ENCODE data around the gene HKDC1. TPM values are rescaled to one million over a fixed set of nuclear protein-coding genes. Genes with fewer than 3 reads are reported as not detected.

The HKDC1 gene
- polyA plus RNA-seq, 1 of the 3 experiments (the other 2 are of a cell fraction) = 0.10 TPM

DNA sequence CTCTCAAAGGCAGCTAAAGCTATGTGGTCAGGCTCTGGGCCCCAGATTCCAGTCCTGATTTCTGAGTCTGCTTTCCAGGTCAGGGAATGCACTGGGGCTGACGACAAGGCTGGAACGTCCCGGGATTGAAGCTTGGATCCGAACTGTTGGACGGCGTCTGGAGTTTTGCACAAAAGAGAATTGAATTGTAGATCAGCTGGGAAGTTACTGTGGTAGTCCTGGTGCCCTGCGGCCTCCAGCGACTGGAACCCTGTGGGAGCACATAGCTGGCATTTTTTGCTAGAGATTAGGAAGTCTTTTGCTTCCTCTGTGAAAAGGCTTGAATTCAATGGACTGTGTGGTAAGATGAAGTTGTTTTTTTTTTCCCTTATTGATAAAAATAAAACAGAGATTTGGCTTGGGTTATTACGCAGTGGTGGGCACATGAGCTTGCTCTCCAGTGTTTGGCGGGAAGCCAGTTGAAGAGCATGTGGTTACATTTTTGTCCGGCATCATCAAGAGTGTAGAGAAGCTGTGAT, 58.4 kb downstream of the HKDC1 start, which contains the start of gene HK1:
Gene HK1 (plus strand): TSS at position 51 of the 518 bp plus-strand sequence.
- ChIA-PET CTCF (no interaction called here), POLR2A (no interaction called here)
- Histone ChIP-seq H3K9ac (no peak within 1 kb of the TSS), H3K27ac (ENCODE audit: low read depth in 2 of 2, low read length in 1 of 2) (no peak within 1 kb of the TSS), H3K9me3 (no peaks in the 10 kb centered on the region), H3K9me2 (no peaks in the 10 kb centered on the region), H2AFZ (ENCODE audit: low read depth) (no peak within 1 kb of the TSS), H3K79me2 (ENCODE audit: insufficient read depth) (no peaks in the 10 kb centered on the region), H3K4me3 (ENCODE audit: low read depth in 2 of 2, low read length in 1 of 2) (no peak within 1 kb of the TSS), H3K4me2 (no peak within 1 kb of the TSS), H3K27me3 (ENCODE audit: insufficient read depth) (no peaks in the 10 kb centered on the region), H3K36me3 (replicated peaks in 1 of 2; ENCODE audit: control insufficient read depth in 1 of 2, insufficient read depth in 2 of 2, low read length in 1 of 2) (no peaks in the 10 kb centered on the region), H3F3A (replicated peaks; ENCODE audit: insufficient read depth) (no peaks in the 10 kb centered on the region), H4K20me1 (ENCODE audit: insufficient read depth) (no peaks in the 10 kb centered on the region), H3K4me1 (ENCODE audit: control insufficient read depth in 1 of 2, insufficient read depth in 2 of 2, low read depth in 1 of 2, low read length in 1 of 2) (no peaks in the 10 kb centered on the region)
- 81% methylated on average over 11 of the region's 11 CpGs for WGBS (ENCODE audit: low lambda C conversion rate)
- DNase-seq = no peak
- TF ChIP-seq GATA2 (CRISPR knock-in tag; IDR thresholded peaks at IDR 0.05) (no peak), NRF1 (IDR thresholded peaks at IDR 0.05; ENCODE audit: low read depth, low read length) (no peak), EZH2phosphoT487 (IDR thresholded peaks at IDR 0.05; ENCODE audit: borderline replicate concordance, low read depth) (no peak), MAX (IDR thresholded peaks at IDR 0.05; ENCODE audit: low read depth) (no peak), SMC3 (IDR thresholded peaks at IDR 0.05; ENCODE audit: low read depth, low read length) (no peak), FOXJ3 (CRISPR knock-in tag; IDR thresholded peaks at IDR 0.05) (no peak), RXRA (IDR thresholded peaks at IDR 0.05; ENCODE audit: borderline replicate concordance, low read depth) (no peak), EP300 (IDR thresholded peaks at IDR 0.05; ENCODE audit: borderline replicate concordance in 1 of 2, low read depth in 1 of 2, low read length in 1 of 2) (no peak), MEF2A (IDR thresholded peaks at IDR 0.05; ENCODE audit: borderline replicate concordance, low read depth) (no peak), ZBTB33 (IDR thresholded peaks at IDR 0.05; ENCODE audit: borderline replicate concordance, low read depth) (no peak)
- TF ChIP-seq, protein P1, sequence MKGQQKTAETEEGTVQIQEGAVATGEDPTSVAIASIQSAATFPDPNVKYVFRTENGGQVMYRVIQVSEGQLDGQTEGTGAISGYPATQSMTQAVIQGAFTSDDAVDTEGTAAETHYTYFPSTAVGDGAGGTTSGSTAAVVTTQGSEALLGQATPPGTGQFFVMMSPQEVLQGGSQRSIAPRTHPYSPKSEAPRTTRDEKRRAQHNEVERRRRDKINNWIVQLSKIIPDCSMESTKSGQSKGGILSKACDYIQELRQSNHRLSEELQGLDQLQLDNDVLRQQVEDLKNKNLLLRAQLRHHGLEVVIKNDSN (IDR thresholded peaks at IDR 0.05; ENCODE audit: borderline replicate concordance, low read depth) = no peak
- TF ChIP-seq, protein P2, sequence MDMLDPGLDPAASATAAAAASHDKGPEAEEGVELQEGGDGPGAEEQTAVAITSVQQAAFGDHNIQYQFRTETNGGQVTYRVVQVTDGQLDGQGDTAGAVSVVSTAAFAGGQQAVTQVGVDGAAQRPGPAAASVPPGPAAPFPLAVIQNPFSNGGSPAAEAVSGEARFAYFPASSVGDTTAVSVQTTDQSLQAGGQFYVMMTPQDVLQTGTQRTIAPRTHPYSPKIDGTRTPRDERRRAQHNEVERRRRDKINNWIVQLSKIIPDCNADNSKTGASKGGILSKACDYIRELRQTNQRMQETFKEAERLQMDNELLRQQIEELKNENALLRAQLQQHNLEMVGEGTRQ (IDR thresholded peaks at IDR 0.05; ENCODE audit: borderline replicate concordance, low read depth, low read length) = no peak

- Histone ChIP-seq H3K79me2 (ENCODE audit: insufficient read depth) (no peaks in the 10 kb centered on the region), H3K4me1 (ENCODE audit: control insufficient read depth in 1 of 2, insufficient read depth in 2 of 2, low read depth in 1 of 2, low read length in 1 of 2) (no peaks in the 10 kb centered on the region), H3K27ac (ENCODE audit: low read depth in 2 of 2, low read length in 1 of 2) (no peak overlapping the region), H3K9ac (no peak overlapping the region), H3K36me3 (replicated peaks in 1 of 2; ENCODE audit: control insufficient read depth in 1 of 2, insufficient read depth in 2 of 2, low read length in 1 of 2) (no peaks in the 10 kb centered on the region), H3K4me2 (no peak overlapping the region), H3K9me3 (no peaks in the 10 kb centered on the region), H4K20me1 (ENCODE audit: insufficient read depth) (no peaks in the 10 kb centered on the region), H3K4me3 (ENCODE audit: low read depth in 2 of 2, low read length in 1 of 2) (no peak overlapping the region), H3F3A (replicated peaks; ENCODE audit: insufficient read depth) (no peaks in the 10 kb centered on the region), H2AFZ (ENCODE audit: low read depth) (no peak overlapping the region), H3K27me3 (ENCODE audit: insufficient read depth) (no peaks in the 10 kb centered on the region), H3K9me2 (no peaks in the 10 kb centered on the region)
- DNase-seq = no peak
- ChIA-PET CTCF (no interaction called here), POLR2A (no interaction called here)
- no peak for TF ChIP-seq FOXJ3 (CRISPR knock-in tag; IDR thresholded peaks at IDR 0.05)
- TF ChIP-seq ZBTB33 (IDR thresholded peaks at IDR 0.05; ENCODE audit: borderline replicate concordance, low read depth) = no peak
- TF ChIP-seq CHD2 (IDR thresholded peaks at IDR 0.05; ENCODE audit: low read length, partially characterized antibody) = no peak
- TF ChIP-seq RCOR1 (IDR thresholded peaks at IDR 0.05; ENCODE audit: low read length) = no peak
- TF ChIP-seq MXI1 (IDR thresholded peaks at IDR 0.05; ENCODE audit: low read depth, low read length) = no peak
- TF ChIP-seq SMC3 (IDR thresholded peaks at IDR 0.05; ENCODE audit: low read depth, low read length) = no peak
- TF ChIP-seq GATA2 (CRISPR knock-in tag; IDR thresholded peaks at IDR 0.05) = no peak
- no peak for TF ChIP-seq MAX (IDR thresholded peaks at IDR 0.05; ENCODE audit: low read depth)
- TF ChIP-seq, protein P3, sequence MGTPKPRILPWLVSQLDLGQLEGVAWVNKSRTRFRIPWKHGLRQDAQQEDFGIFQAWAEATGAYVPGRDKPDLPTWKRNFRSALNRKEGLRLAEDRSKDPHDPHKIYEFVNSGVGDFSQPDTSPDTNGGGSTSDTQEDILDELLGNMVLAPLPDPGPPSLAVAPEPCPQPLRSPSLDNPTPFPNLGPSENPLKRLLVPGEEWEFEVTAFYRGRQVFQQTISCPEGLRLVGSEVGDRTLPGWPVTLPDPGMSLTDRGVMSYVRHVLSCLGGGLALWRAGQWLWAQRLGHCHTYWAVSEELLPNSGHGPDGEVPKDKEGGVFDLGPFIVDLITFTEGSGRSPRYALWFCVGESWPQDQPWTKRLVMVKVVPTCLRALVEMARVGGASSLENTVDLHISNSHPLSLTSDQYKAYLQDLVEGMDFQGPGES (IDR thresholded peaks at IDR 0.05; ENCODE audit: low read depth, low read length) = no peak
- WGBS (ENCODE audit: low lambda C conversion rate) = 62% methylated on average over 2 of the region's 2 CpGs
Measured at GRCh38 chr10:69279110-69279509, 59.0 kb downstream of the HKDC1 start.

All from SK-N-SH (cell line).